ENCODE results near the gene FAM219B.

- TF ChIP-seq JUND (IDR thresholded peaks at IDR 0.05) (no peak), CTCF (IDR thresholded peaks at IDR 0.05; ENCODE audit: low read depth, low read length, missing input control) (no peak), MAX (IDR thresholded peaks at IDR 0.05) (no peak), REST (IDR thresholded peaks at IDR 0.05) (no peak), SP1 (IDR thresholded peaks at IDR 0.05) (no peak)
Observed at GRCh38 chr15:74951006-74951405, 44.4 kb upstream of the FAM219B start.

All from liver (tissue), 3 donors.